Measurements from ENCODE around the gene ANKRA2.

Gene ANKRA2

GRCh38 chr5:73534011-73534644 is 31.3 kb downstream of the ANKRA2 start:
- TF ChIP-seq CTCF (IDR thresholded peaks at IDR 0.05; ENCODE audit: low read depth, low read length): no peak

GRCh38 chr5:73532195-73532594 is 33.2 kb downstream of the ANKRA2 start:
- Histone ChIP-seq H3K36me3 (no peaks in the 10 kb centered on the region), H3K9me3 (ENCODE audit: severe bottlenecking) (no peaks in the 10 kb centered on the region), H3K27me3 (ENCODE audit: insufficient read depth, low read depth, severe bottlenecking) (no peaks in the 10 kb centered on the region), H3K4me3 (ENCODE audit: low read depth, low read length) (no peak overlapping the region), H3K27ac (no peak overlapping the region)
- TF ChIP-seq CTCF (IDR thresholded peaks at IDR 0.05; ENCODE audit: low read depth, low read length): no peak
- DNase-seq: no peak

More at GRCh38 chr5:73534011-73534644, 31.3 kb downstream of the ANKRA2 start:
- Histone ChIP-seq H3K27ac (no peak overlapping the region), H3K36me3 (no peaks in the 10 kb centered on the region), H3K27me3 (ENCODE audit: insufficient read depth, low read depth, severe bottlenecking) (no peaks in the 10 kb centered on the region), H3K9me3 (ENCODE audit: severe bottlenecking) (no peaks in the 10 kb centered on the region), H3K4me3 (ENCODE audit: low read depth, low read length) (no peak overlapping the region)
- no peak for DNase-seq

GRCh38 chr5:73531356-73531755 is 34.1 kb downstream of the ANKRA2 start:
- no peaks in the 10 kb centered on the region for H3K36me3 ChIP-seq
- no peak overlapping the region for H3K4me3 ChIP-seq (ENCODE audit: low read depth, low read length)
- no peaks in the 10 kb centered on the region for H3K9me3 ChIP-seq (ENCODE audit: severe bottlenecking)
- TF ChIP-seq CTCF (IDR thresholded peaks at IDR 0.05; ENCODE audit: low read depth, low read length): no peak
- H3K27me3 ChIP-seq (ENCODE audit: insufficient read depth, low read depth, severe bottlenecking): no peaks in the 10 kb centered on the region
- H3K27ac ChIP-seq: no peak overlapping the region
- no peak for DNase-seq

- DNase-seq: no peak
- TF ChIP-seq CTCF (IDR thresholded peaks at IDR 0.05; ENCODE audit: low read depth, low read length): no peak
- Histone ChIP-seq H3K9me3 (ENCODE audit: severe bottlenecking) (no peaks in the 10 kb centered on the region), H3K4me3 (ENCODE audit: low read depth, low read length) (no peak overlapping the region), H3K27me3 (ENCODE audit: insufficient read depth, low read depth, severe bottlenecking) (no peaks in the 10 kb centered on the region), H3K36me3 (no peaks in the 10 kb centered on the region), H3K27ac (no peak overlapping the region)
Observed at GRCh38 chr5:73529081-73529480, 36.4 kb downstream of the ANKRA2 start.

DNA sequence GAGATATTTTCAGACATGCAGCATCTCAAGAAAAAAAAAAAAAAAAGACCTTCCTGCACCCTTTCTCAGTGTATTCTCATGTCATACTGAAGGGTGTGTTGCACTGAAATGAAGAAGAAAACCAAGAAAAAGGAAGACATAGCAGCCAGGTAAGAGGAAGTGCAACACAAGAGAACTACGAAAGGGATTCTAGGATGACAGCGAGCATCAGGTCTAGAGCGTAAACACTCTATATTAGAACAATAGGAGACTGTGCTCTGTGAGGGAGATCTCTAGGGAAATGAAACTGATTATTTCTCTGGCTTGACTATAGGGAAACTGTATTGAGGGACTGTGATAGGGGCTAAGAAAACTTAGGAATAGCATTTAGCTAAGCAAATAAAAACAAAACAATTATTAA is 37.2 kb downstream of the ANKRA2 start:
- Histone ChIP-seq H3K9me3 (ENCODE audit: severe bottlenecking) (no peaks in the 10 kb centered on the region), H3K27ac (no peak overlapping the region), H3K27me3 (ENCODE audit: insufficient read depth, low read depth, severe bottlenecking) (no peaks in the 10 kb centered on the region), H3K4me3 (ENCODE audit: low read depth, low read length) (no peak overlapping the region), H3K36me3 (no peaks in the 10 kb centered on the region)
- DNase-seq: no peak
- TF ChIP-seq CTCF (IDR thresholded peaks at IDR 0.05; ENCODE audit: low read depth, low read length): no peak

- no peak for TF ChIP-seq CTCF (IDR thresholded peaks at IDR 0.05; ENCODE audit: low read depth, low read length)
- no peak for DNase-seq
- Histone ChIP-seq H3K27ac (no peak overlapping the region), H3K27me3 (ENCODE audit: insufficient read depth, low read depth, severe bottlenecking) (no peaks in the 10 kb centered on the region), H3K36me3 (no peaks in the 10 kb centered on the region), H3K9me3 (ENCODE audit: severe bottlenecking) (no peaks in the 10 kb centered on the region), H3K4me3 (ENCODE audit: low read depth, low read length) (no peak overlapping the region)
Observed at GRCh38 chr5:73525606-73526203, 39.7 kb downstream of the ANKRA2 start.

Measured in WERI-Rb-1 (cell line).